GM20000 (cell line): ENCODE data around the gene FAM110A.
A peak's percentile ranks its signal among the peaks of the same experiment; 100 is the strongest.
"Not testable (repeated sequence)": the region's sequence is repeated elsewhere in the genome, so short reads cannot be mapped to it uniquely, and the experiment has no call there.

Source experiments
- DNase-seq: peaks from one replicate; pipeline ENCODE4 v3.0.0; 2012; ENCODE audit warnings: low spot score
- TF ChIP-seq, protein P1 (sequence below): IDR thresholded peaks from 2 replicates; pipeline ENCODE4 v1.5.1; 2012; ENCODE audit warnings: mild to moderate bottlenecking, control low read depth; ENCODE audit errors: extremely low read depth, missing control alignments

The FAM110A gene

DNA sequence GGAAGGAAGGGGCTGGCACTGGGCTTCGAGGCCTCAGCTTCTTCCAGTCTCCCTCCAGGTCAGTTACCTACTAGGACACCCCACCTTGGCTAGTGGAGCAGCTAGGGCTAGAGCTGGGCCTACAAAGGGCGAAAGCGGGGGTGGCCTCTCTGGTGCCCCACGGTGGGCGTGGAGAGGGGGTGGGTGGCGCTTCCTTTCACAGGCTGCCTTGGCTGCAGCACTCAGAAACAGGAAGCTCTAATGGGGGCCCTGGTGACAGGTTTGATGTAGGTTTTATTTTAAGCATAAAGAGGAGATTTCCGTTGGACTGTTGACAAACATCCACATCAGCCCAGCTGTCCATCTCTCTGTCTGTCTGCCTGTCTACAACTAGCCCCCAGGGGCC, 13.4 kb downstream of the FAM110A start:
- peak; percentile 79 for DNase-seq
- TF ChIP-seq, protein P1, sequence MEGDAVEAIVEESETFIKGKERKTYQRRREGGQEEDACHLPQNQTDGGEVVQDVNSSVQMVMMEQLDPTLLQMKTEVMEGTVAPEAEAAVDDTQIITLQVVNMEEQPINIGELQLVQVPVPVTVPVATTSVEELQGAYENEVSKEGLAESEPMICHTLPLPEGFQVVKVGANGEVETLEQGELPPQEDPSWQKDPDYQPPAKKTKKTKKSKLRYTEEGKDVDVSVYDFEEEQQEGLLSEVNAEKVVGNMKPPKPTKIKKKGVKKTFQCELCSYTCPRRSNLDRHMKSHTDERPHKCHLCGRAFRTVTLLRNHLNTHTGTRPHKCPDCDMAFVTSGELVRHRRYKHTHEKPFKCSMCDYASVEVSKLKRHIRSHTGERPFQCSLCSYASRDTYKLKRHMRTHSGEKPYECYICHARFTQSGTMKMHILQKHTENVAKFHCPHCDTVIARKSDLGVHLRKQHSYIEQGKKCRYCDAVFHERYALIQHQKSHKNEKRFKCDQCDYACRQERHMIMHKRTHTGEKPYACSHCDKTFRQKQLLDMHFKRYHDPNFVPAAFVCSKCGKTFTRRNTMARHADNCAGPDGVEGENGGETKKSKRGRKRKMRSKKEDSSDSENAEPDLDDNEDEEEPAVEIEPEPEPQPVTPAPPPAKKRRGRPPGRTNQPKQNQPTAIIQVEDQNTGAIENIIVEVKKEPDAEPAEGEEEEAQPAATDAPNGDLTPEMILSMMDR: no peak

DNA sequence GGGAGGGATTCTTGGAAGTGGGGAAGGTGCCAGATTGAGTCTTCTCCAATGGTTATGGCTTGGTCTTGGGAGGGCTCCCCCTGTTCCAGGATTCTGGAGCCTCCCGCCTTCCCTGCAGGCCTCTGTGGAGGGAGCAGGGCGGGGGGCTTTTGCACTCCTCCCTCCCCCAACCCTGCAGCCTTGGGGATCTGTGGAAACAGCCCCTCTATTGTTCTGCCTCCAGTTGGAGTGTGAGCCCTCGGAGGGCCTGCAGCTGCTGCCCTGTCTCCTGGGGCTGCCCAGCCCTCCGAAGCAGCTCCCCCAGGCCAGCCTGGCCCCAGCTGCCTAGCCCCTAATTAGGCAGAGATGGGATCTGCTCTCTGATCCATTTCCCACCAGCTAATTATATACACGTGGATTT, 14.7 kb downstream of the FAM110A start:
- DNase-seq: no peak
- TF ChIP-seq, protein P1: no peak

DNA sequence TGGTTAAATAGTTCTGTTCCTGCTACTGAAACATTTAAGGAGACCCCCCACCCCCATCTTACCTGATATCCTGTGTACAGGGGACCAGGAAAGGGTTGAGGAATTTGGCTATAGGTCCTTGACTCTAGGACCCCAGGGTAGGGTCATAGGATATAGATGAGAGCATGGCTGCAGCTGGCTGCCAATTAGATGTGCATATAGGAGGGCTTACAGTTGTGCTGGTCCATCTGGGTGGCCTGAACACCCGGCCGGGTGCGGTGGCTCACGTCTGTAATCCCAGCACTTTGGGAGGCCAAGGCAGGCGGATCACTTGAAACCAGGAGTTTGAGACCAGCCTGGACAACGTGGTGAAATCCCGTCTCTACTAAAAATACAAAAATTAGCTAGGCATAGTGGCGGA, 15.2 kb downstream of the FAM110A start:
- DNase-seq: not testable (repeated sequence)

DNA sequence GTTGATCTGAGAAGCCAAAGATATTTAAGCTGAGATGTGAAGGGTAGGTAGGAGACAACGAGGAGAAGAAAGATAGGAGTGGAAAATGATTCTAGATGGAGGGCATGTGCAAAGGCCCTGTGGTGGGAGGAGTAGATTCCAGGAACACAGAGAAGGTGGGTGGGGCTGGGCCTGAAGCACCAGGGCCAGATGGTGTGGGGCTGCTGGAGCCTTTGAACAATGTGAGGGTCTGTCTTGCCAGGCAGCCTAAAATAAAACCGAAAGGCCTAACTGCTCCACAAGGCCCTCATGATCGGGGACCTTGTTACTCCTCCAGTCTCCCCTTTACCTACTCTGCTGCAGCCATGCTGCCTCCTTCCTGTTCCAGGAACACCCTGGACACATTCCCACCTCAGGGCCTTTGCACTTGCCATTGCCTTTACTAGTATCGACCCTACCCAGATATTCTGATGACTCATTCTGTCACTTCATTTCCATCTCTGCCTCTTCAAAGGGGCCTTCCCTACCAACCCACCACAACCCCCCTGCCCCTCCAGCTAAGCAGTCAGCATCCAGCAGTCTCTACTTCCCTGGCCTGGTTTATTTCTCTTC, 20.0 kb downstream of the FAM110A start:
- TF ChIP-seq, protein P1: no peak
- DNase-seq: no peak

DNA sequence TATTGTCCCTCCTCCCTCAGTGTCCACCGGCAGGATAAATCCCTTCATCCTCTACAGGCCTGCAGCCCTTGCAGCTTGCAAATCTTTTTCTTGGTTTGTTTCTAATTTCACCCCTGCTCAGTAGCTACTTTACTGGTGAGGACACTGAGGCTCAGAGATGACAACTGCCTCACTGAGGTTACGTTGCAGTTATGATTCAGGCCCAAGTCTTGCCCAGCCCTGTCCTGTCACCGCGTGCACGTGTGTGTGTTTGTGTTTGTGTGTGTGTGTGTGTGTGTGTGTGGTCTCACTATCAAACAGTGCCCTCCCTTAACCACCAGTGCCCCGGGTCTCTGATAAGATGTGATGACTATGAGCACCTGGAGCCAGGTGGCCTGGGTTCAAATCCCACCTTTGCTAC, 21.1 kb downstream of the FAM110A start:
- no peak for DNase-seq
- TF ChIP-seq, protein P1: no peak

DNA sequence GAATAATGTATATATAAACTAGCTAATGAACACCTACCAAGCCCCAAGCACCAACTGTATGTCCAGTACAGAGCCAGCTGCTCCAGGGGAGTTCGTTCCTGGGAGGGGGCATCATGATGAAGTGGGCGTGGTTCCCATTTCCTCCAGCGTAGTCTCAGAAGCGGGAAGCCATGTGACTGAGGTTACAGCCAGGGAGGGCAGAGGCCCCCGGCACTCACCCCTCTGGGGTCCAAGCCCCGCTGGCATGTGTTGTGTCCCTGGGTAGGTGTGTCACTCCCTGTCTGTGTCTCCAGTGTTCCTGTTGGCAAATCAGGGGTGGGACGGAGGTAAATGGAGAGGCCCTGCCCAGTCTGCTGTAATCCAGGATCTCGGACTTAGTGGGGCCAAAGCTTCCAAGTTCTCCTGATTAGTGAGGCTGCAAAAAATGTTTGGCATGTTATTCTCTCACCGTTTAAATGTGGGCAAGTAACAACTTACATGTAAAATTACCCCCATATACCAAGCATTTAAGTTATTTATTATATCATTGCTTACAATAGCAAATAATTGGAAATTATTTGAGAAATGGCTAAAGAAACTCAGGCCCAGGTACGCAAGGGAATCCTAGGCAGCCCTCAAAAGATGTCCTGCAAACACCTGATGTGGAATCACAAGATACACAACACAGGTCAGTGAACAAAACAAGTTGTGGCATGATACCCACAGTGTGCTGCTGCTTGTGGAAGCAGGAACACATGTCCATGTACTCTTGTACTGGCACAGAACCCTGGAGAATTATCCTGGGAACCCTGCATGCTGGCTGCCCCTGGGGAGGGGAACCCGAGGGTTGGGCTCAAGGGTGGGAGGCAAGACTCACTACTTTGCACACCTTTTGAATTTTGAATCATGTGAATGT, 22.2 kb downstream of the FAM110A start:
- no peak for DNase-seq
- TF ChIP-seq, protein P1: no peak

DNA sequence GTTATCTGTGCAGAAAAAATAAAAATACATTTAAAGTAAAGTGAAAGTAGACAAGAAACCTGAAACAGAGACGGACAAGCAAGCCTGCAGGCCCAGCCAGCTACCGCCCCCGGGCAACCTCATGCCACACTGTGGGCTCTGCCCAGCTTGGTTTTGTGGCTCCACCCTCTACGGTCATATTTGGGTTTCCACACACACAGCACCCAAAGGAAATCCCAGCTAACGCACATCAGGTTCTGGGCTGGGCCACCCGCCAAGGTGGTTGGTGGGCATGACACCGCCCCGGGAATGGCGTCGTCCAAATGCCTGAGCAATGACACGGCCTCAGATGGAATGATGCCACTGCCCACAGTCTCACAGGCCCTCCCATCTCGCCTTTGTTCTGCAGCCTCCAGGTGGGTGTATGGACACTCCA, 22.9 kb downstream of the FAM110A start:
- TF ChIP-seq, protein P1: no peak
- no peak for DNase-seq
